ENCODE results near the gene MACF1.
"Not testable (repeated sequence)": the region's sequence is repeated elsewhere in the genome, so short reads cannot be mapped to it uniquely, and the experiment has no call there.

The MACF1 gene

GRCh38 chr1:39498096-39498710 is 293.7 kb downstream of the MACF1 start:
- not testable (repeated sequence) for DNase-seq

- DNase-seq = not testable (repeated sequence)
Measured at GRCh38 chr1:39498821-39499220, 294.3 kb downstream of the MACF1 start.

- no peak for DNase-seq
Measured at GRCh38 chr1:39499668-39500067, 295.2 kb downstream of the MACF1 start.

DNA sequence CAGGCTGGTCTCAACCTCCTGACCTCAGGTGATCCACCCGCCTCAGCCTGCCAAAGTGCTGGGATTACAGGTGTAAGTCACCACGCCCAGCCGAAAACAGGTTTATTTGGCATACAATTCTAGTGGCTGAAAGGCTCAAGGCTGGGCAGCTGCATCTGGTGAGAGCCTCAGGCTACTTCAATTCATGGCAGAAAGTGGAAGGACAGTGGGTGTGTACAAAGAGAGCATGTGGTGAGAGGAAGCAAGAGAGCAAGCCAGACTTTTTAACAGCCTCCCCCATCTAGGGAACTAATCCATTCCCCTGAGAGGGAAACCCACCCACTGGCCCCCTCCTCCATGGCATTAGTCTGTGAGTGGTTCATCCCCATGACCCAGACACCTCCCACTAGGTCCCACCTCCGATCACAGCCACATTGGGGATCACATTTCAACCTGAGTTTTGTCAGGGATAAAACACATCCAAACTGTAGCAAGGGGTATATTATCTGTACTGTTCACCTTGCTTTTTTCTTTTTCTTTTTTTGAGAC is 296.4 kb downstream of the MACF1 start:
- no peak for DNase-seq

DNA sequence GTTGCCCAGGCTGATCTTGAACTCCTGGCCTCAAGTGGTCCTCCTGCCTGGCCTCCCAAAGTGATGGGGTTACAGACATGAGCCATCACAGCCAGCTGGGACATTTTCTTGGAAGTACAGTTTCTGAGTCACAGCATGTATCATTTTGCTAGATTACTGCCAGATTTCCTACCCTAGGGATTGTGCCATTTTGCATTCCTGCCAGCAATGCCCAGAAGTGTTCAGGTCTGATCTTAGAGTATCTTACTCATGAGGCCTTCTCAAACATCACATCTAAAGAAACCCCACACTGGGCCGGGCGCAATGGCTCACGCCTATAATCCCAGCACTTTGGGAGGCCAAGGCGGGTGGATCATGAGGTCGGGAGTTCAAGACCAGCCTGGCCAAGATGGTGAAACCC is 297.2 kb downstream of the MACF1 start:
- peak; percentile 35 for DNase-seq

DNA sequence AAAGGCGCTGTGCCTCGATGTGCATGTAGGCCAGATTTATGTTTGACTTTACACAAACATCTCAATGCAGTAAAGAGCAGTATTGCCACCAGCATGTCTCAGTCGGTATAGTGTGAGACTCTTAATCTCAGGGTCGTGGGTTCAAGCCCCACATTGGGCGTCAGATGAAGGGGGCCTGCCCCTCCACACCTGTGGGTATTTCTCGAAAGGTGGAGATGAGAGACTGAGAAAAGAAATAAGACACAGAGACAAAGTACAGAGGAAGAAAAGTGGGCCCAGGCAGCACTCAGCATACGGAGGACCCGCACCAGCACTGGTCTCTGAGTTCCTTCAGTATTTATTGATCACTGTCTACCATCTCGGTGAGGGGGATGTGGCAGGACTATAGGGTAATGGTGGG is 299.9 kb downstream of the MACF1 start:
- DNase-seq = not testable (repeated sequence)

DNA sequence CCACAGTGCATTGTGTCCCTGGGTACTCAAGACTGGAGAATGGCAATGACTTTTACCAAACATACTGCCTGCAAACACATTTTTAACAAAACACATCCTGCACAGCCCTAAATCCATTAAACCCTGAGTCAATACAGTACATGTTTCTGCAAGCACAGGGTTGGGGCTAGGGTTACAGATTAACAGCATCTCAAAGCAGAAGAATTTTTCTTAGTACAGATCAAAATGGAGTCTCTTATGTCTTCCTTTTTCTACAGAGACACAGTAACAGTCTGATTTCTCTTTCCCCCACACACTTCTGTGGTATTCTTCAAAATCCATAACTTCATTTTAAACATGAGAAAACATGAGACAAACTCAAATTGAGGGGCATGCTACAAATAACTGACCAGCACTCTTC is 300.8 kb downstream of the MACF1 start:
- no peak for DNase-seq

DNA sequence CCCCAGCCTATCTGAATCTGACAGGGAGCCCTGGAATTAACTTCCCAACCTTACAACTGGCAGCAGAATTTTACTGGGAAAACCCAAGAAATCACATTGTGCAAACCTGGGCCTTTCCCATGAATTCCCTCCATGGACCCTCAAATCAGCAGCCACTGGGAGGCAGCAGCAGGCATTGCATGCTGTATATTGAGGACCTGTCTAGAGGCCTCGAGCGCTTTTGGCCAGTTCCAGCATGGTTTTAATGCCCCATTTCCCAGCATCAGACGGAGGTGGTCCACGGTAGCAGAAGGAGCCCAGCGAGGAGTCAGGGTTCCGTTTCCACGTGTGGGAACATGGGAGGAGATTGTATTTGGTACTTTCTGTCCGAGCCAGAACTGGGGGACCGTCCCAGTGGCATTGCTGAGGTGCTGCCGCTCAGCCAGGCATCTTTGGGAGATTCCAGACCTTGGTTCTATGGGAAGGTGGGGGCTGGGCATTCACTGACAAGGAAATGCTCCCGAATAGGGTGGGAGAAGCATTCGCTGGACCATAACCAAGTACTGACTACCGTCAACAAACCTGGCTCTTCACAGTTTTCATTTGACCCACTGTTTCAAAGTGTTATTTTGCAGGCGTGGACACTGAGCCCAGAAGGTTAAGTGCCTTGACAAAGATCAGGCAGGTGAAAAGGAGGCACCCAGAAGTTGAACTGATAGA is 302.9 kb downstream of the MACF1 start:
- DNase-seq = no peak

DNA sequence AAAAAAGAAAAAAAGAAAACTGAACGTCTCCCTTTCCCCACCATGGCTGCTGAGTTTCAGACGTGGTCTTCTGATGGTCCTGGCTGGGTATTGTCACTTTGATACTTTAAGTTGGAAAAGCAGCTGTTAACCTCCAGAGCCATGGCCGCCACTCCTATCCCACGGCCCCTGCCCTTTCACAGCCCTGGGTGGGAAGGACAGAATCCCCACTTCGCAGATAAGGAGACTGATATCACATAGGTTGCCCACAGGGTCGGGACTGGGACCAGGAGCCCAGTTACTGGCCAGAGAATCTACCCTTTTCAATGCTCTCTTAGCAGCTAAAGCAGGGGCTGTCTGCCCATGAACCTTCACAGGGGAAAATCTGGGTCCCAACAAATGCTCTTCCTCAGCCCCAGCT is 303.8 kb downstream of the MACF1 start:
- no peak for DNase-seq

DNA sequence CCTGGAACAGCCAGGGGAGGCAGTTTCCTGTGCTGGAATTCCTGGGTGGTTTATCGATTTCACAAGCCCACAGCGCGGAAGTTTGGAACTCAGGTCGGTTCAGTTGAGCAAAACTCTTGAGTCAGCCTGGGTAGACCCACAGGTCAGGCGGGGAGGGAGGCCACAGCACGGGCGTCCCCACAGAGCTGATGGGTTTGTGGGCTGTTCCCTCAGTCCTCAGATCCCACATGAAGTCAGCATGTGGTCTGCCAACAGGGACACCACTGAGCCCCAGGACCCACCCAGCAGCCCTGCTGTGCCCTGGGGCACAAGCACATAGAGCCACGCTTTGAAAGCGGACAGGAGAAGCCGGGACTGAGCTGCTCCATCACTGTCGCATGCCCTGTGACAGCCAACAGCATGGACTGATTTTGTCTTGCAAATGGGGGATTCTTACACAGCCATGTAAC is 304.4 kb downstream of the MACF1 start:
- peak; percentile 31 for DNase-seq

GRCh38 chr1:39509360-39510009 is 305.0 kb downstream of the MACF1 start:
- DNase-seq = no peak

DNA sequence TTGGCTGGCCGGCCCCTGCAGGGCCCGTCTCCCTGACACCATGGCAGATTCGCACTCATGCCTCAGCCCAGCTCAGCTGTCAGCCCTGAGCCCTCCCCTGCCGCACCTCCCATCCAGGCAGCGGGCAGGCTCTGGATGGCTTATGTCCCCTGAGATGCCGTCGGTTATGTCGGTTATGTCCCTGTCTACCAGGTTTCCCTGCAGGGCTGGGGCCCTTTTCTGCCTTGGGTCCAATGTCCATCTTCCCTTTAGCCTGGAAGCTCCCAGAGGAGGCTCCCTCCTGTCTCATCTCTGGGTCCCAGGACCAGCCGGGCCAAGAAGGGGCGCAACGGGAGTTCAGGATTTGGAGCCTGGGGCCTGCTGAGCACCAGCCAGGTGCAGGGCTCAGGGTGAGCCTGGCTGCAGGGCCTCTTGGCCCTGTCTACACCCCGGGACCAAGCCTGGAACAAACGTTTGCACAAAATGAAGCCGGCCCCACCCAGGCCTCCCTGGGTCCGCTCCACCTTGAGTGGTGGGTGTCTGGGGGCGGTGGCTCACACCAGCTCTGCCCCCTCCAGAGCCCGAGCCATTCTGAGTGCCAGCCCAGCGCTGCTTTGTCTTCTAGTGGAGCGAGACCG is 306.2 kb downstream of the MACF1 start:
- not testable (repeated sequence) for DNase-seq

GRCh38 chr1:39511477-39511876 is 307.0 kb downstream of the MACF1 start:
- DNase-seq = not testable (repeated sequence)

DNA sequence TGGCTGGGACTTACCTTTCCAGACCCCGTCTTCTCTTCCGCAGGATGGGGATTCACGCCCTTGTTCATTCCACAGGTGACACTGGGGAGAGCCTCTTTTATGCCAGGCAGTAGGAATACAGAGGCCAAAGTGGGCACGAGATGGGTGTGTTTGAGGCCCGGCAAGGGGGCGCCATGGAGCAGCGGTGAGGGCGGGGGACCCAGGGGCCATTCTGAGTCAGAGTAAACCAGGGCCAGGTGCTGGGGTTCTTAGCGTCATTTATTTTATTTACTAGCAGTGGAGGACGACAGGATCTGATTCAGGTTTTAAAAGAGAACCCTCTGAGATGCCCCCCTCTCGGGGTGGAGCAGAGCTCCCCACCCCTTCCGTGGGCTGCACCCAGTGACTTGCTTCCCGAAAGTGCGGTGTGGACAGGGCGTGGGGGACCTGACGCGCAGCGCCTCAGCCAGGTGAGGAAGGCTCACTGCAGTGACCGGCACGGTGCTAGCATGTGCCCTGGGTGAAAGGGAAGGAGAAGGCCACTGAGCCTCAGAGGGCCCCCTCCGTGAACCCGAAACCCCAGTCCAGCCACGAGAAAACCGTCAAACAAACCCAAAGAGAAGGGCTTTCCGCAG is 307.8 kb downstream of the MACF1 start:
- not testable (repeated sequence) for DNase-seq

- DNase-seq = not testable (repeated sequence)
Measured at GRCh38 chr1:39514710-39515124, 310.2 kb downstream of the MACF1 start.

GRCh38 chr1:39515131-39516086 is 310.9 kb downstream of the MACF1 start:
- DNase-seq = not testable (repeated sequence)

DNA sequence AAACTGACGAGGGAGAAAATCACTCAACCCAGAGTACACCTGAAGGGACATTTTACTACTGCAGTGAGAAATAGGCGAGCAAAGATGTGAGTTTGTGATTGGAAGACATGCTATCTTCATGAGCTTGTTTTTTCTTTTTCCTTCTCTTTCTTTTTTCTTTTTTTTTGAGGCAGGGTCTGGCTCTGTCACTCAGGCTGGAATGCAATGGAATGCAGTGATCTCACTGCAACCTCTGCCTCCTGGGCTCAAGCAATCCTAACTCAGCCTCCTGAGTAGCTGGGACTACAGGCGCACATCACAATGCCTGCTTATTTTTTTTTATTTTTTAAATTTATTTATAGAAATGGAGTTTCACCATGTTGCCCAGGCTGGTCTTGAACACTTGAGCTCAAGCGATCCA is 312.3 kb downstream of the MACF1 start:
- DNase-seq = not testable (repeated sequence)

GRCh38 chr1:39517936-39518335 is 313.4 kb downstream of the MACF1 start:
- DNase-seq = not testable (repeated sequence)

DNA sequence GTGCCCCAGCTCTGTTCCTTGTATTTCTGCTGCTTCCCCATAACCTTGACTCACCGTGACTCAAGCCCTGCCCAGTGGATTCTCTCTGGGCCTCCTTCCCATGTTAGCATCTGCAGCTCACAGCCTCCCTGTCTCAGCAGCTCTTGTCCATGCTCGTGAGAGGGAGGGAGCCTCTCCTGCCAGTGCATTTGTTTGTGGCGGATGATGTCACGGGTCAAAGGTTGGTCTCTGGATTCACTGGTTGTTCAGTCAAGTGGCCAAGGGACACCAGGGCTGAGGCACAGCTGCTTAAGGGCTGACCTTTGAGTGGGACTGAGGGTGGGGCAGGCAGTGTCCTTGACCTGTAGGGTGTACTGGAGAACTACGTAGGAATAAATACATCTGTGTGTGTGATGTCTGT is 314.9 kb downstream of the MACF1 start:
- DNase-seq = not testable (repeated sequence)

DNA sequence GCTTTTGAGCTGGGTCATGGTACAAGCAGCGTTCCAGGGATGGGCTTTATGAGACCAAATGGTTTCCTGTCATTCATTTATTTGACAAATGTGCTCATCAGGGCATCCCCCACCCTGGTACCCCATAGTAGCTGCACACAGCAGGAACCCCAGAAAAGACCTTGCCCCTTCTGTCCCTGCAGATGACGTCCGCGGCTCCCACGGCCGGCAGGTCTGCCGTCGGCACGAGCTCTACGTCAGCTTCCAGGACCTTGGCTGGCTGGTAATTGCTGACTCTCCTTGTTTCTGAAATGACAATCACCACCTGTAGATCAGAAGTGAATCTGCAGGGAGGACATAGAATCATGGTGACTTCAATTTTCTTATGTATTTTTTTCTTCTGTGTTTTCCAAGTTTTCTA is 317.7 kb downstream of the MACF1 start:
- DNase-seq = not testable (repeated sequence)
